GM12878 (cell line): ENCODE data around the gene INSC. TPM values are rescaled to one million over a fixed set of nuclear protein-coding genes. Genes with fewer than 3 reads are reported as not detected.

ENCODE experiments used
- ATAC-seq: fragments of 200-7000 bp; cut with Tn5 transposase; 3 replicates; pipeline ENCODE4 v1.9.1; 2020; ENCODE audit warnings: mild to moderate bottlenecking, moderate library complexity
- Bru-seq: library from RNA; stranded (reverse); fragments of 400-500 nt; gene quantifications from one replicate; lab custom pipeline; 2021; lab: Mats Ljungman, UMichigan
- BruChase-seq, 2 experiments: library from RNA; stranded (reverse); fragments of 400-500 nt; gene quantifications; one replicate each; lab custom pipeline; 2021; lab: Mats Ljungman, UMichigan
- BruUV-seq: library from RNA; stranded (reverse); fragments of 400-500 nt; replicated peaks from 2 replicates; lab custom pipeline; 2021; lab: Mats Ljungman, UMichigan
- CTCF ChIA-PET: fragments of 300-600 bp; sonication (Branson Sonifier 250); formaldehyde crosslinking; extraction: SDS; loops from one replicate; lab custom pipeline; 2021; ENCODE audit warnings: inconsistent platforms; lab: Yijun Ruan, JAX
- POLR2A ChIA-PET: fragments of 350-600 bp; formaldehyde crosslinking; extraction: SDS; loops from one replicate; lab custom pipeline; 2021; ENCODE audit warnings: inconsistent platforms; lab: Charles Lee
- RAD21 ChIA-PET: fragments of 300-600 bp; sonication (Branson Sonifier 250); formaldehyde crosslinking; loops from one replicate; lab custom pipeline; 2023; ENCODE audit warnings: antibody characterized with exemption; ENCODE audit not compliant: unreplicated experiment; lab: Charles Lee
- SMC1A ChIA-PET: fragments of 300-600 bp; sonication (Branson Sonifier 250); formaldehyde crosslinking; loops from one replicate; lab custom pipeline; 2023; ENCODE audit not compliant: unreplicated experiment, uncharacterized antibody; lab: Charles Lee
- DNase-seq: peaks from one replicate; pipeline ENCODE4 v3.0.0-alpha.2; 2011; ENCODE audit warnings: low read depth, low spot score
- FAIRE-seq: peaks from 3 replicates; lab custom pipeline; 2011; peaks lifted over from hg19 to GRCh38; lab: Jason Lieb, UNC
- H2AFZ ChIP-seq: 2 replicates; pipeline ENCODE4 v1.6.0; 2011; ENCODE audit warnings: low read depth, low read length, control low read depth; ENCODE audit not compliant: control insufficient read depth
- H3K27ac ChIP-seq: 2 replicates; pipeline ENCODE4 v1.5.1; 2011; ENCODE audit warnings: control low read depth; ENCODE audit not compliant: control insufficient read depth, insufficient read depth
- H3K27me3 ChIP-seq, 2 experiments: replicated peaks in 1 of 2; 2 replicates each; pipeline versions ENCODE4 v1.6.0 to v1.6.1; 2011; ENCODE audit warnings: low read length in 1 of 2; ENCODE audit not compliant: control insufficient read depth in 2 of 2, insufficient read depth in 2 of 2
- H3K36me3 ChIP-seq, 2 experiments: 2 replicates each; pipeline ENCODE4 v1.5.1; 2011; ENCODE audit warnings: low read length in 1 of 2; ENCODE audit not compliant: control insufficient read depth in 2 of 2, insufficient read depth in 2 of 2
- H3K4me1 ChIP-seq: 2 replicates; pipeline ENCODE4 v1.6.1; 2011; ENCODE audit warnings: mild to moderate bottlenecking, low read length, moderate library complexity, mixed read lengths; ENCODE audit not compliant: control insufficient read depth, insufficient read depth
- H3K4me2 ChIP-seq: 2 replicates; pipeline ENCODE4 v1.6.0; 2011; ENCODE audit warnings: control low read depth; ENCODE audit not compliant: control insufficient read depth, insufficient read depth
- H3K4me3 ChIP-seq: fragments of 200-600 bp; sonication (generic); 2 replicates; pipeline ENCODE4 v1.5.1; 2016
- H3K79me2 ChIP-seq: 2 replicates; pipeline ENCODE4 v1.6.0; 2011; ENCODE audit warnings: low read length; ENCODE audit not compliant: control insufficient read depth, insufficient read depth
- H3K9ac ChIP-seq: 2 replicates; pipeline ENCODE4 v1.8.0; 2011; ENCODE audit warnings: low read length, control low read depth, mixed read lengths; ENCODE audit not compliant: control insufficient read depth, insufficient read depth
- H3K9me3 ChIP-seq: replicated peaks from 3 replicates; pipeline ENCODE4 v1.5.1; 2011; ENCODE audit warnings: mild to moderate bottlenecking, low read length; ENCODE audit not compliant: control insufficient read depth, insufficient read depth
- H4K20me1 ChIP-seq: 2 replicates; pipeline ENCODE4 v1.6.0; 2011; ENCODE audit not compliant: control insufficient read depth, insufficient read depth
- JUNB ChIP-seq: IDR thresholded peaks from 2 replicates; pipeline ENCODE4 v1.6.1; 2016; ENCODE audit warnings: antibody characterized with exemption, mild to moderate bottlenecking
- NR2C2 ChIP-seq: IDR thresholded peaks from 2 replicates; pipeline ENCODE4 v1.6.1; 2011; ENCODE audit warnings: borderline replicate concordance, low read depth; ENCODE audit not compliant: control insufficient read depth, insufficient read length
- TARDBP ChIP-seq: IDR thresholded peaks from 2 replicates; pipeline ENCODE4 v1.6.1; 2016; ENCODE audit warnings: borderline replicate concordance
- WGBS: methylation state at CpG from one replicate; pipeline ENCODE4 v1.1.6; 2016; ENCODE audit warnings: low lambda C conversion rate; ENCODE audit not compliant: insufficient replicate concordance, insufficient coverage; ENCODE audit errors: missing lambda C conversion rate; 5-methylcytosine and 5-hydroxymethylcytosine counted together
- in situ Hi-C: fragments of 300-500 bp; cut with MboI; formaldehyde crosslinking; loops from 9 replicates; pipeline ENCODE4 v1.14.3; 2018; ENCODE audit warnings: mixed read lengths
- intact Hi-C: fragments of 100-400 bp; cut with micrococcal nuclease; formaldehyde crosslinking; loops from one replicate; pipeline ENCODE4 v1.14.2; 2022; ENCODE audit not compliant: unreplicated experiment
- long read RNA-seq, 2 experiments: library from polyadenylated mRNA; unstranded; transcript quantifications; one replicate each; pipeline ENCODE4 v2.0.0, GENCODE V29; 2019 to 2020
- polyA minus RNA-seq, 3 experiments: library from RNA; depleted of rRNA, polyadenylated mRNA; stranded (reverse); fragments of >200 nt; gene quantifications; 2 replicates each; pipeline ENCODE4 v1.2.3, GENCODE V29; 2011
- polyA plus RNA-seq, 11 experiments: library from polyadenylated mRNA; depleted of rRNA in 4 of 11; unstranded in 6 of 11; stranded (reverse) in 5 of 11; fragments of >200 nt; fragmentation: Nextera tagmentation in 4 of 11; fragmentation: Illumina TruSeq in 1 of 11; extraction: Ambion mirVana in 4 of 11; extraction: Trizol in 1 of 11; gene quantifications; 1 replicate in 1 of 11; 2 replicates in 10 of 11; pipeline versions ENCODE4 v1.2.1 to v1.2.3, GENCODE V29; 2011 to 2016; ENCODE audit warnings: inconsistent platforms in 2 of 11, missing spikeins in 2 of 11, low read depth in 1 of 11
- total RNA-seq, 4 experiments: library from RNA; depleted of rRNA in 3 of 4; stranded (reverse); fragments of >200 nt in 3 of 4; fragmentation: Illumina TruSeq in 1 of 4; extraction: Trizol in 1 of 4; gene quantifications; 2 replicates each; pipeline versions ENCODE4 v1.2.1 to v1.2.3, GENCODE V29; 2013 to 2021
- TF ChIP-seq, protein P1 (sequence below): IDR thresholded peaks from 2 replicates; pipeline ENCODE4 v1.6.1; 2012; ENCODE audit warnings: low read depth, low read length, improper control_type of control experiment
- TF ChIP-seq, protein P2 (sequence below): fragments of 450-650 bp; IDR thresholded peaks from 2 replicates; pipeline ENCODE4 v1.6.1; 2018; ENCODE audit warnings: mild to moderate bottlenecking, low read depth, moderate library complexity; ENCODE audit not compliant: partially characterized antibody
- TF ChIP-seq, protein P3 (sequence below): fragments of 450-650 bp; IDR thresholded peaks from 2 replicates; pipeline ENCODE4 v1.6.1; 2017; ENCODE audit warnings: low read depth, mild to moderate bottlenecking, moderate library complexity

Gene INSC, protein sequence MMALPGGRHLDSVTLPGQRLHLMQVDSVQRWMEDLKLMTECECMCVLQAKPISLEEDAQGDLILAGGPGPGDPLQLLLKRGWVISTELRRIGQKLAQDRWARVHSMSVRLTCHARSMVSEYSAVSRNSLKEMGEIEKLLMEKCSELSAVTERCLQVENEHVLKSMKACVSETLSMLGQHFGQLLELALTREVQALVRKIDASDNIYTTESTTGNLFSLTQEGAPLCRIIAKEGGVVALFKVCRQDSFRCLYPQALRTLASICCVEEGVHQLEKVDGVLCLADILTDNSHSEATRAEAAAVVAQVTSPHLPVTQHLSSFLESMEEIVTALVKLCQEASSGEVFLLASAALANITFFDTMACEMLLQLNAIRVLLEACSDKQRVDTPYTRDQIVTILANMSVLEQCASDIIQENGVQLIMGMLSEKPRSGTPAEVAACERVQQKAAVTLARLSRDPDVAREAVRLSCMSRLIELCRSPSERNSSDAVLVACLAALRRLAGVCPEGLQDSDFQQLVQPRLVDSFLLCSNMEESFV
- 0.15 TPM in 1 of 2 replicates, not detected in the other for total RNA-seq (2013; cell fraction: nucleolus; rRNA removed)
- total RNA-seq (2014; rRNA removed) (not detected in 2 replicates), total RNA-seq (2014; rRNA removed; fragmentation: Illumina TruSeq; extraction: Trizol) (not detected in 2 replicates), total RNA-seq (2021) (not detected in 2 replicates), polyA plus RNA-seq (2011; rRNA removed) (0.33 and 0.43 TPM in 2 replicates), polyA plus RNA-seq (2014; fragmentation: Illumina TruSeq; extraction: Trizol) (not detected in 2 replicates), polyA plus RNA-seq (2014; fragmentation: Nextera tagmentation; extraction: Ambion mirVana) (not detected), polyA plus RNA-seq (2014; rRNA removed) (0.13 TPM in 1 of 2 replicates, not detected in the other), polyA plus RNA-seq (2016; fragmentation: Nextera tagmentation; extraction: Ambion mirVana) (not detected), polyA minus RNA-seq (2011; rRNA and poly(A)+ RNA removed) (0.22 and 0.62 TPM in 2 replicates), Bru-seq, nascent RNA (percentile 17 among the genes with signal in this experiment), BruChase-seq, experiment 1, labeled RNA remaining after a 6-hour chase (percentile 7 among the genes with signal in this experiment), BruChase-seq, experiment 2, labeled RNA remaining after a 2-hour chase (percentile 7 among the genes with signal in this experiment)
- not detected for polyA plus RNA-seq (2011; ENCODE audit: low read depth)
- polyA plus RNA-seq (2011; cell fraction: cytosol; rRNA removed), result 0.12 and 0.27 TPM in 2 replicates
- polyA plus RNA-seq (2011; cell fraction: nucleus; rRNA removed), result 0.33 and 0.37 TPM in 2 replicates
- polyA plus RNA-seq (2012), result not detected in 2 replicates
- polyA minus RNA-seq (2011; cell fraction: cytosol; rRNA and poly(A)+ RNA removed), result not detected in 2 replicates
- polyA minus RNA-seq (2011; cell fraction: nucleus; rRNA and poly(A)+ RNA removed), result 0.38 TPM in 1 of 2 replicates, not detected in the other
- long read RNA-seq, experiment 1, result 0 reads
- long read RNA-seq, experiment 2, result 0 reads

DNA sequence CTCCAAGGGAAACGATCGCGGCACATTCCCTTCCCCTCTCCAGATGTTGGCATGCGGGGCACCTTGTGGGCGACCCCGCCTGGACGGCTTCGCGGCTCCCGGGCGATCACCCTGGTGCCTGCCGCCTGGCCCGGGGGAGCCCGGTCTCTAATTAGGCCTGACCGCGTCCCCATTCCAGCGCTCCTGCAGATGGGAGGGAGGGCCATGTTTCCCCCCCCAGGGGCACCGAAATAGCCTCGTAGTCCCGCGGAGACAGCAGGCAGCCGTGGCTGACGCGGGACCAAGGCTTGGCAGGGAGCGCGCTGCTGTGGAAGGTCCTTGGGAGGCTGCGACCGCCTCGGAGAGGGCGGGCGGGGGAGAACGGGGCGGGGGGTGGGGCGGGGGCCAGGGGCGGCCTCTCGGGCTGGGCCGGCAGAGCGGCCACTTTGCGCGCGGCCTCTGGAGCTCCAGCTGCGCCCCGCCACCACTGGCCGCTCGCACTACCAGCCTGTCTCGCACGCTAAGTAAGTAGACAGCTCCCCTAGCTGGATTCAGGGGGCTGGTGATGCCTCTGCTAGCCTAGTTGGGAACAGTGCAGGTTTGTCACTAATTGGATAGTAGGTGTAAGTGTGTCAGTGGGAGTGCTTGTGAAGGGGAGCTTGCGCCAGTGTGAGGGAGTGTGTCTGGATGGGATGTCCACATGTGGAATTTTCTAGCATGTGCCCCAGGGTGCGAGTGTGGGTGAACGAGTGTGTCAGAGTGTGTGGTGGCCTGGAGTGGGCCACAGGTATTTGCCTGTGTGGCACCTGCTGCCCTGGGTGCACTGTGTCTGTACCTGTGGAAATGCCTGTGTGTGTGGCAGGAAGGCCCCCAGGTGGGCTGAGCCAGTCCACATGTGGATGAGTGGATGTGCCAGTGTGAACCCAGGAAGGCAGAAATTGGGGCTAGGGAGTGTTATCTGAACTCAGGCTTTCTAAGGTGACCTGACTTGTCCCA lies at the start of gene INSC:
INSC (plus strand) TSS at position 423 of the 975 bp plus-strand sequence. CDS start 34,252 bp downstream, outside the sequence.
- 21% methylated on average over 31 of the region's 50 CpGs for WGBS
- FAIRE-seq, result no peak
- H3K9ac ChIP-seq, result no peak within 1 kb of the TSS
- no peaks in the 10 kb centered on the region for H3K36me3 ChIP-seq
- no peak within 1 kb of the TSS for H3K4me3 ChIP-seq
- no peaks in the 10 kb centered on the region for H3K27me3 ChIP-seq
- in situ Hi-C loops (no loop called here), intact Hi-C loops (no loop called here)
- H4K20me1 ChIP-seq, result no peaks in the 10 kb centered on the region
- SMC1A ChIA-PET, result interaction anchor here (1.1 to 3.7 kb wide), 4 partner anchors 11 to 44 kb away, joined by 3 to 23 read pairs (median 4); no protein-coding TSS in a partner anchor
- 0 out of 3 replicates have a peak, but pooled peaks have one; percentile 9 for ATAC-seq
- no peaks in the 10 kb centered on the region; the same call in 2 of the 3 replicates for H3K9me3 ChIP-seq
- H3K4me1 ChIP-seq, result peaks cover 18% of the 10 kb centered on the region
- BruUV-seq, result no TSS peak
- DNase-seq, result no peak
- H2AFZ ChIP-seq, result no peak within 1 kb of the TSS
- POLR2A ChIA-PET, result no interaction called here
- CTCF ChIA-PET, result interaction anchor here (0.6 to 1.5 kb wide), 5 partner anchors 10 to 44 kb away, joined by 3 to 6 read pairs (median 4); no protein-coding TSS in a partner anchor
- peak within 1 kb of the TSS; percentile 64 for H3K4me2 ChIP-seq
- RAD21 ChIA-PET, result no interaction called here
- no peaks in the 10 kb centered on the region for H3K79me2 ChIP-seq
- no peak within 1 kb of the TSS for H3K27ac ChIP-seq
- TF ChIP-seq JUNB, result no peak
- TF ChIP-seq TARDBP, result no peak
- TF ChIP-seq, protein P1, sequence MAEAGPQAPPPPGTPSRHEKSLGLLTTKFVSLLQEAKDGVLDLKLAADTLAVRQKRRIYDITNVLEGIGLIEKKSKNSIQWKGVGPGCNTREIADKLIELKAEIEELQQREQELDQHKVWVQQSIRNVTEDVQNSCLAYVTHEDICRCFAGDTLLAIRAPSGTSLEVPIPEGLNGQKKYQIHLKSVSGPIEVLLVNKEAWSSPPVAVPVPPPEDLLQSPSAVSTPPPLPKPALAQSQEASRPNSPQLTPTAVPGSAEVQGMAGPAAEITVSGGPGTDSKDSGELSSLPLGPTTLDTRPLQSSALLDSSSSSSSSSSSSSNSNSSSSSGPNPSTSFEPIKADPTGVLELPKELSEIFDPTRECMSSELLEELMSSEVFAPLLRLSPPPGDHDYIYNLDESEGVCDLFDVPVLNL, result no peak
- TF ChIP-seq, protein P2, sequence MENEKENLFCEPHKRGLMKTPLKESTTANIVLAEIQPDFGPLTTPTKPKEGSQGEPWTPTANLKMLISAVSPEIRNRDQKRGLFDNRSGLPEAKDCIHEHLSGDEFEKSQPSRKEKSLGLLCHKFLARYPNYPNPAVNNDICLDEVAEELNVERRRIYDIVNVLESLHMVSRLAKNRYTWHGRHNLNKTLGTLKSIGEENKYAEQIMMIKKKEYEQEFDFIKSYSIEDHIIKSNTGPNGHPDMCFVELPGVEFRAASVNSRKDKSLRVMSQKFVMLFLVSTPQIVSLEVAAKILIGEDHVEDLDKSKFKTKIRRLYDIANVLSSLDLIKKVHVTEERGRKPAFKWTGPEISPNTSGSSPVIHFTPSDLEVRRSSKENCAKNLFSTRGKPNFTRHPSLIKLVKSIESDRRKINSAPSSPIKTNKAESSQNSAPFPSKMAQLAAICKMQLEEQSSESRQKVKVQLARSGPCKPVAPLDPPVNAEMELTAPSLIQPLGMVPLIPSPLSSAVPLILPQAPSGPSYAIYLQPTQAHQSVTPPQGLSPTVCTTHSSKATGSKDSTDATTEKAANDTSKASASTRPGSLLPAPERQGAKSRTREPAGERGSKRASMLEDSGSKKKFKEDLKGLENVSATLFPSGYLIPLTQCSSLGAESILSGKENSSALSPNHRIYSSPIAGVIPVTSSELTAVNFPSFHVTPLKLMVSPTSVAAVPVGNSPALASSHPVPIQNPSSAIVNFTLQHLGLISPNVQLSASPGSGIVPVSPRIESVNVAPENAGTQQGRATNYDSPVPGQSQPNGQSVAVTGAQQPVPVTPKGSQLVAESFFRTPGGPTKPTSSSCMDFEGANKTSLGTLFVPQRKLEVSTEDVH, result no peak
- no peak for TF ChIP-seq NR2C2
- TF ChIP-seq, protein P3, sequence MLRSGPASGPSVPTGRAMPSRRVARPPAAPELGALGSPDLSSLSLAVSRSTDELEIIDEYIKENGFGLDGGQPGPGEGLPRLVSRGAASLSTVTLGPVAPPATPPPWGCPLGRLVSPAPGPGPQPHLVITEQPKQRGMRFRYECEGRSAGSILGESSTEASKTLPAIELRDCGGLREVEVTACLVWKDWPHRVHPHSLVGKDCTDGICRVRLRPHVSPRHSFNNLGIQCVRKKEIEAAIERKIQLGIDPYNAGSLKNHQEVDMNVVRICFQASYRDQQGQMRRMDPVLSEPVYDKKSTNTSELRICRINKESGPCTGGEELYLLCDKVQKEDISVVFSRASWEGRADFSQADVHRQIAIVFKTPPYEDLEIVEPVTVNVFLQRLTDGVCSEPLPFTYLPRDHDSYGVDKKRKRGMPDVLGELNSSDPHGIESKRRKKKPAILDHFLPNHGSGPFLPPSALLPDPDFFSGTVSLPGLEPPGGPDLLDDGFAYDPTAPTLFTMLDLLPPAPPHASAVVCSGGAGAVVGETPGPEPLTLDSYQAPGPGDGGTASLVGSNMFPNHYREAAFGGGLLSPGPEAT, result no peak
